ENCODE results near the gene BTBD6.

Gene BTBD6

DNA sequence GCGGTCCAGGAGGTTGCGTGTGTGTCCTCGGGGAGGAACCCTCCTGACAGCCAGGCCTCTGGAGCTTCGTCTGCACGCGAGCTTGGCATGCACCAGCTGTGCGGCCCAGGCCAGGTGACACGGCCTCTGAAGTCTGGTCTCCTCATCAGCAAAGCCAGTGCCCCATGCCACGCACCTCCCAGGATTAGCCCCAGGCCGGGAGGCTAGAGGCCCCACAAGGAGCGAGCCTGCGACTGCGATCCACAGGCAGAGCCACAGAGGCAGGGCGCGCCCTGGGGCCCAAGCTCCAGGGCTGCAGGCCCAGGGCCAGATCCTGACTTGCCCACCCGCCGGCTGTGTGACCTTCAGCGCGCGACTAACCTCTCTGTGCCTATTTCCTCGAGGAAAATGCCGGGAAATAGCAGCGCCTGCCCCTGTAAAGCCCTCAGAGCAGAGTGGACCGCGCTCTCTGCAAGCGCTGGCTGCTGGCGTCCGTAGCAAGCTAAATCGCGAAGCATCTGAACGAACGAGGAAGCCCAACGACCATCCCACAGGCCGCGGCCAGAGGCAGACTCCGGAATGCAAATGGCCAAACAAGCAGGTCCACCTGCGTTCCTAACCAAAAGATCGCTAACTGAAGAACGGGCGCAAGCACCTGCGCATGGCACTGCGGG lies 492 bp upstream of the BTBD6 start:
- TF ChIP-seq, protein P1, sequence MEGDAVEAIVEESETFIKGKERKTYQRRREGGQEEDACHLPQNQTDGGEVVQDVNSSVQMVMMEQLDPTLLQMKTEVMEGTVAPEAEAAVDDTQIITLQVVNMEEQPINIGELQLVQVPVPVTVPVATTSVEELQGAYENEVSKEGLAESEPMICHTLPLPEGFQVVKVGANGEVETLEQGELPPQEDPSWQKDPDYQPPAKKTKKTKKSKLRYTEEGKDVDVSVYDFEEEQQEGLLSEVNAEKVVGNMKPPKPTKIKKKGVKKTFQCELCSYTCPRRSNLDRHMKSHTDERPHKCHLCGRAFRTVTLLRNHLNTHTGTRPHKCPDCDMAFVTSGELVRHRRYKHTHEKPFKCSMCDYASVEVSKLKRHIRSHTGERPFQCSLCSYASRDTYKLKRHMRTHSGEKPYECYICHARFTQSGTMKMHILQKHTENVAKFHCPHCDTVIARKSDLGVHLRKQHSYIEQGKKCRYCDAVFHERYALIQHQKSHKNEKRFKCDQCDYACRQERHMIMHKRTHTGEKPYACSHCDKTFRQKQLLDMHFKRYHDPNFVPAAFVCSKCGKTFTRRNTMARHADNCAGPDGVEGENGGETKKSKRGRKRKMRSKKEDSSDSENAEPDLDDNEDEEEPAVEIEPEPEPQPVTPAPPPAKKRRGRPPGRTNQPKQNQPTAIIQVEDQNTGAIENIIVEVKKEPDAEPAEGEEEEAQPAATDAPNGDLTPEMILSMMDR (IDR thresholded peaks at IDR 0.05; ENCODE audit: insufficient read depth, missing control alignments): no peak

DNA sequence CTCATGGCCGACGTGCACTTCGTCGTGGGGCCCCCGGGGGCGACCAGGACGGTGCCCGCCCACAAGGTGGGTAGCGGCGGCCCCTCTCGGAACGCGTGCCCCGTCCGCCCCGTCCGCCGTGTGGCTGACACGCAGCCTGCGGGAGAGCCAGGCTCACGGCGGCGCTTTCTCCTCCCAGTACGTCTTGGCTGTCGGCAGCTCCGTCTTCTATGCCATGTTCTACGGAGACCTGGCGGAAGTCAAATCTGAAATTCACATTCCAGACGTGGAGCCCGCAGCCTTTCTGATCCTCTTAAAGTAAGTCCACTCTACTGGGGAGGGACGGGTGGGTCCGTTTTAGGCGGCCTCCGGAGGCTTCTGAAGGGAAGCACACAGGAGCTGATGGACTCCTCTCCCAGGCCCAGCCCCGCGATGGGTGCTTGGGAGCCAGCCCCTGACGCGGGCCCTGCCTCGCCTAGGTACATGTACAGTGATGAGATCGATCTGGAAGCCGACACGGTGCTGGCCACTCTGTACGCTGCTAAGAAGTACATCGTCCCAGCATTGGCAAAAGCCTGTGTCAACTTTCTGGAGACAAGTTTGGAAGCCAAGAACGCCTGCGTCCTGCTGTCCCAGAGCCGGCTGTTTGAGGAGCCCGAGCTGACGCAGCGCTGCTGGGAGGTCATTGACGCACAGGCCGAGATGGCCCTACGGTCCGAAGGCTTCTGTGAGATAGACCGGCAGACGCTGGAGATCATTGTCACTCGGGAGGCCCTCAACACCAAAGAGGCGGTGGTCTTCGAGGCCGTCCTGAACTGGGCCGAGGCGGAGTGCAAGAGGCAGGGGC lies 1.1 kb downstream of the BTBD6 start:
- TF ChIP-seq, protein P1 (IDR thresholded peaks at IDR 0.05; ENCODE audit: insufficient read depth, missing control alignments): no peak
- FAIRE-seq: no peak
- DNase-seq (ENCODE audit: insufficient read length, low spot score): no peak

More for the DNA sequence above, 492 bp upstream of the BTBD6 start:
- FAIRE-seq (no peak), DNase-seq (ENCODE audit: insufficient read length, low spot score) (no peak)

DNA sequence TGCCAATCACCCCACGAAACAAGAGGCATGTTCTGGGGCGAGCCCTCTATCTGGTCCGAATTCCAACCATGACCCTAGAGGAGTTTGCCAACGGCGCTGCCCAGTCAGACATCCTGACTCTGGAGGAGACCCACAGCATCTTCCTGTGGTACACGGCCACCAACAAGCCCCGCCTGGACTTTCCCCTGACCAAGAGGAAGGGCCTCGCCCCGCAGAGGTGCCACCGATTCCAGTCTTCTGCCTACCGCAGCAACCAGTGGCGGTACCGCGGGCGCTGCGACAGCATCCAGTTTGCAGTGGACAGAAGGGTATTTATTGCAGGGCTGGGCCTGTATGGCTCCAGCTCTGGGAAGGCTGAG lies 1.7 kb downstream of the BTBD6 start:
- TF ChIP-seq, protein P1 (IDR thresholded peaks at IDR 0.05; ENCODE audit: insufficient read depth, missing control alignments): no peak
- FAIRE-seq: no peak
- DNase-seq (ENCODE audit: insufficient read length, low spot score): no peak

DNA sequence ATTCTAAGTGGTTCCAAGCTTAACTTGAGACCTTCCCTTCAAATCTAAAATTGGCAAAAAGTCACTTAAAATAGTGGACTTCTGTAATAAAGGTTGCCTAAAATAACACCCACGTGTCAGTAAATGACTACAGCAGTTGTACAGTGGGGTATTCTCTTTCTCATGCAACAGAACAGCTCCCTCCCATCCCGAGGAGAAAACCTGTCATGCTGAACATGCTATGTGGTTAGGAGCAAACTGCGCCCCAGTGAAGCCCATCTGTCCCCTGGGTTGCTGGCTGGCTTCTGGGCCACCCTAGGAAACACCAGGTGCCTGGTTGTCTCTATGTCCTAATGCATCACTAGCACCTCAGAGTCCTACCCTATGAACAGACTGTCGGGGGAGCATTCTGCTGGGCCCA lies 2.7 kb downstream of the BTBD6 start:
- FAIRE-seq: no peak
- DNase-seq (ENCODE audit: insufficient read length, low spot score): no peak
- TF ChIP-seq, protein P1 (IDR thresholded peaks at IDR 0.05; ENCODE audit: insufficient read depth, missing control alignments): no peak

DNA sequence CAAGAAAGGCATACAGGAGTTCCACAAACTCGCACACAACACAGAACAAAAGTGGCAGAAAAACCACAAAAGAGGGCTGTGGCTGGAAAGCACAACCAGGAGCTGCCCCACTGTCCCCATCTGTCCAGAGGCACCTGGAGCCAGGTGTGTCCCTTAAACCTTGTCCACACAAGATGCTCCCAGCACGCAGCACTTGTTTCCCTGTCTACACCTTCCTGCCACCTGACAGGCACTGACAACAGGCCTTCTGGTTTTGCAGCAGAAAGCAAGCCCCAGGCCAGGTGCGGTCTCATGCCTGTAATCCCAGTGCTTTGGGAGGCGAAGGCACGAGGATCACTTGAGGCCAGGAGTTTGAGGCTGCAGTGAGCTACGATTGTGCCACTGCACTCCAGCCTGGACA lies 3.6 kb downstream of the BTBD6 start:
- TF ChIP-seq, protein P1 (IDR thresholded peaks at IDR 0.05; ENCODE audit: insufficient read depth, missing control alignments): no peak
- DNase-seq (ENCODE audit: insufficient read length, low spot score) (no peak), FAIRE-seq (no peak)

DNA sequence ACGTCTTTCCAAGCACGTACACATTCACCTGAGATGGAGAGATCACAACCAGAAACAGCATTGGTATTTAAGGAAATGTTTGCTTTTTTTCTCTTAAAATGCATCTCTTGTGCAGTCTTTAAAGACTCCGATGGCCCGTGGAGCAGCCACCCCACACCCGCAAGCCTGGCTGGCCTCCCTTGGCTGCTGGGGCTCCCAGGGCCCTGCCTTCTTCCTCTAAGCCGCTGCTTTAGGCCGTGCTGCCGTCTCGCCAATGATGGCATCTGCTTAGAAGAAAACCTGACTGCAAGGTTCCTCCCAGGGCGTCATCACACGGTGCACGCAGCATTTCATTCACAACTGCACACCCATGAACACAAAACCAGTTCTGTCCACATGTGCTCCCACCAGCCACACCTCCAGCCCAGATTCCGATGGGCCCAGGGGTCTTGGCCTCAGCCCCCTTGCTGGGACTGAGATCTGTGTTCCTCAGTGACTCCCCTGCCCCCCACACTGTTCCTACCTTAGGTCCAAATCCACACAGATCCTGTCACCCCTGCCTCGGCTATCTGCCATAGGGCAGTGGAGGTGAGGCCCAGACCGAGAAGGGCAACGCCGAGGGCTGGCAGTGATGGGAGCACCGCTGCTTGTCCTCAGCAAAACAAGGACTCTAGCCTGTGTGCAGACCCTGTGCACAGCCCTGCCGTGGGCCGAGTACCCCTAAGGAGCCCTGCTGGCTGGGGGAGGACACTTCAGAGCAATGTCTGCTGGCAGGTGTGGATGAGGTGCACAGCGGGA lies 4.4 kb downstream of the BTBD6 start:
- FAIRE-seq: no peak
- TF ChIP-seq, protein P1 (IDR thresholded peaks at IDR 0.05; ENCODE audit: insufficient read depth, missing control alignments): no peak
- DNase-seq (ENCODE audit: insufficient read length, low spot score): no peak
